GM21381 (cell line): Measurements from ENCODE around the gene ACOX3.
"Not testable (repeated sequence)": the region's sequence is repeated elsewhere in the genome, so short reads cannot be mapped to it uniquely, and the experiment has no call there.

Experiments used
- ATAC-seq: cut with Tn5 transposase; IDR thresholded peaks from one replicate; pipeline ENCODE4 v1.9.1; 2021; ENCODE audit warnings: mild to moderate bottlenecking, moderate library complexity; ENCODE audit not compliant: unreplicated experiment

The ACOX3 gene

DNA sequence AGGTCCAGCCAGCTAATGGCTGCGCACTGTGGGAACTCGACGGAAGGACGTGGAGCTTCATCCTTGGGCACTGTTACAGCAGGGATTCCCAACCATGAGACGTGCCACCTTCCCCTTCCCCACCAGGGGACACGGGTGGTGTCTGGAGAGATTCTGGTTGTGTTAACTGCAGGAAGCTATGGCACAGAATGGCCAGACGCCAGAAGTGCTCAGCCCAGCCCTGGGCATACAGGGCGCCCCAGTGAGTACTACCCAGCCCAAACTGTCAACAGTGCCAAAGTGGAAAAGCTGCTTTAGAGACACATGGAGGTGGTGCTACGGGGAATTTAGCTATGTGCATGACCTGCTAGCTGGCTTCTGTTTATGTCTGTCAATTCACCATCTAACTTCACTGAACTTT is 32.8 kb downstream of the ACOX3 start:
- ATAC-seq: no peak

DNA sequence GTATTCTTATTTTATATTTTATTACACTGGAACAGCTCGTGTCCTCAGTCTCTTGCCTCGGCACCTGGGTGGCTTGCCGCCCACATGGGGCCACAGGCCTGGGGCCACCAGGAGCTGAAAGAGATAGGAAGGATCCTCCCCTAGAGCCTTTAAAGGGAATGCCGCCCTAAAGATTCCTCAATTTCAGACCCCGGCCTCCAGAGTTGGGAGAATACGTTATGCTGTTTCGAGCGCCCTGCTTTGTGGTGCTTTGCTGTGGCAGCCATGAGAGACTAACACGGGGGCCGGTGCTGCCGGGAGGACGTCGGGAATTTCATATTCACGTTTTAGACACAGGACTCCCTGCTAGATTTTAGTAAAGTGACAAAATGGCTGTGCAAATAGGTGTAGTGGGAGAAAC is 33.2 kb downstream of the ACOX3 start:
- ATAC-seq: no peak

- ATAC-seq: not testable (repeated sequence)
Measured at GRCh38 chr4:8406887-8407286, 33.6 kb downstream of the ACOX3 start.

GRCh38 chr4:8405516-8405875 is 35.0 kb downstream of the ACOX3 start:
- no peak for ATAC-seq

DNA sequence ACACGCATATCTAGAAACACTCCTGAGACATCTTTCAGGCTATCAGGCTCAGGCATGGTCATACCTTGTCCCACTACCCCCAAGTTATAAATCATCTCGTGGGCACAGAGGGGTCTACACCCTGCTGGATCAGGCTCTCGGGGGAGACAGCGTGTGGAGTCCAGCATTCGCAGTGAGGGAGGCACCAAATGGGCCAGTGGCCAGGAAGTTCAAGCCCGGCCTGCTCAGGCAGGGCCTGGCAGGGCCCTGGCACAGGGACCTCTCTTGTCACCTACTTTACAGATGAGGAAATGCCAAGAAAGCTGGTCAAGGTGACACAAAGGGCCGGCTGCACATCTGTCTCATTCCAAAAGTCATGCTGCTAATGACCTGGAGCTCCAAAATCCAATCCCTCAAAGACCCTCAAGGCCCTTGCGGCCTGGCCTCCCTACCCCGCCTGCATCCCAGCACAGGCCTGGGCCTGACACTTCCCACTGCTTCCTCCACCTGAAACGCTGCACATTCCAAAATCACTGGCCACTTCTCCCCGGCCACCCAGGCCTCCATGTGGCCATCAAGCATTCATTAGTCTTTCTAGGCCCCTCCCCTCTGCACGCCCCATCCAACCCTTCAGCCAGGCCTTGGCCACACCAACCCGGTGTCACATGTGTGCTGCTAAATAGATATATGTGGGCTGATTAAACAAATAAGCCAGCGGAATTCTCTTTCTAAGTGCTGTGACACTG is 35.6 kb downstream of the ACOX3 start:
- no peak for ATAC-seq

DNA sequence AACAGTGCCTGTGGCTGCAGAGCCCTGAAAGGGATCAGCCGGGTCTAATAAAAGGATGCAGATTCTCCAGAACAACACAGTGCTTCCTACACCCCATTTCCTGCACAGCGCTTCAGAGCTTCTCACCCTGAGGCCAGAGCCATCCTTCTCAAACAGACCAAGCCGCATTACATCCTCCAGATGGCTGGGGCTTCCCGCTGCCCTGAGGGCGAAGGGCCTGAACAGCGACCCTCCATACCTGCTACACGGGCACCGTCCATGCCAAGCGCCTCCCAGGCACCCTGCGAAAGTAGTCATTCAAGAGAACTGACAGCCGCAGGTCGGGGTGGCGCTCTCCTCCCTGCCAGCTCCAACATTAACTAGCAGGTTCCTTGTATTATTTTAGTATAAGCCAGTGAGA is 36.5 kb downstream of the ACOX3 start:
- no peak for ATAC-seq

DNA sequence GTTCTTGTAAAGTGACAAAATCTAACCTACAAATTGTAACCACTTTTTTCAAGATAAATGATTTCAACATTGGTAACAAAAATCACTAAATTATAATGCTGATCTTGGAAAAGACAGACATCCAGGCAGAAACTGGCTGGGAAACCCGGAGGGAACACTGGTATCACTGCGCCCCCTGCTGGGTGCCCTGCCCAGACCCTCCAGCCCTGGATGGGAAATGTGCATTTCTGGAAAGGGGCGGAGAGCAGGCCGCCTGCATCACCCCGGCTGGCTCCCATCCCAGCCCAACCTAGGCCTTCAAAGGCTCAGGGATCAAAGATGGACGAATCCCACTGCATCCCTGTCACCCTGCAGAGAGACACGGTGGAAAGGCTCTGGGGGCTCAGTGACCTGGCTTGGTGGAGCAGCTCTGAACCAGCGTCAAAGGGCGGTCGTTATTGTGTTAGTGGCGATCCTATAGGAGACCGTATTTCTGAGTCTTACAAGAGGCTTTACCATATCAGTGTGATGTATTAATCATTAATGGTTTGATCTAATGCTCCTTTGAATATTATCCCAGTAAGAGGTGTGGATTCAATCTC is 37.3 kb downstream of the ACOX3 start:
- ATAC-seq: no peak

DNA sequence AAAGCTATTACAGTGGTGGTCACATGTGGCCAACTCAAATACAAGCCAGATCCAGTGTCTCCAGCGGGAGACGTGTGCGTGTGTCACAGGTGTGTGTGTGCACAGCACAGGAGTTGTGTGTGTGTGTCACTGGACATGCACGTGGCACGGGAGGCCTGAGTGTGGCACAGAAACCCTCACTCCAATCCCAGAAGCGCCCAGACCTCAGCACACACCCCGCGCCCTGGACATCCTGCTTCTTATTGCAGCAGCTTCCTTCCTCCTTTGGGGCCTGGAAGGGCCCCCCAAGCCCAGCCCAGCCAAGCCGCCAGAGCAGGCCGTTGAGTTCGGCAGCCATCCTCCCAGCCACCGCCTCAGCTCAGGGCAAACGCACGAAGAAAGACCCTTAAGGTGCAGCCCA is 37.9 kb downstream of the ACOX3 start:
- ATAC-seq: no peak

DNA sequence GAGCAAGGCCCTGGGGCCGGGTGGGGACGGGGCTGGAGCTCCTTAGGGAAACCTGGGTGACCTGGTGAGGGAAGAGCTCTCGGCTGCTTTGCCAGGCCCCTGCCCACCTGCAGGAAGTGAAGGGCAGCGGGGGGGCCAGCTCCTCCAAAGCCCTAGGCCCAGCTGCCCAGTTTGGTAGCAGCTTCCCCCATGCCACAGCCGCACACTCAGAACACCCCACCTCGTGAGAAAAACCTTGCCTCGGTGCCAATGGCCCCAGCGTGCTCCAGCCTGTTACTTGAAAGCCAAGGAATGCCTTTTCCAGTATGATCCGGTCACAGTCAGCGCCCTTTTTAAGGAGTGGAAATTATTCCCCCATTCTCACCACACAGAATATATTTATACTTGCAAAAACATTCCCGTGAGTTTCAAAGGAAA is 38.3 kb downstream of the ACOX3 start:
- no peak for ATAC-seq

DNA sequence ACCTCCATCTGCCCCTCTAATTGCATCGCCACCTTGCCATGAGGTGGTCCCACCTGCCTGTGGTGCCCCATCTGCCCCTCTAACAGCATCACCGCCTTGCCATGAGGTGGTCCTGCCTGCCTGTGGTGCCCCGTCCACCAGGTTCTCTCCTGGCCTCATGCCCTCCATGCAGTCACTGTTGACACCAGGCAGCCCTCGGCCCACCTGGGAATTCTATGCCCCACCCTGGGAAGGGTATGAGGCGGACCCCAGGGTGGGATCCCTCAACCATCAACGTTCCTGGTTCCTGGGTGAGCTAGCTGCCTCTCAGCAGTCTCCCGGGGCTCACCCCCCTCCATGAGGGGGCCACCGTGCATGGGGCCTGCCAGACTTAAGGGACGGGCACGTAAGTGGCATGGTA is 38.9 kb downstream of the ACOX3 start:
- no peak for ATAC-seq

GRCh38 chr4:8400632-8401325 is 39.7 kb downstream of the ACOX3 start:
- ATAC-seq: no peak

DNA sequence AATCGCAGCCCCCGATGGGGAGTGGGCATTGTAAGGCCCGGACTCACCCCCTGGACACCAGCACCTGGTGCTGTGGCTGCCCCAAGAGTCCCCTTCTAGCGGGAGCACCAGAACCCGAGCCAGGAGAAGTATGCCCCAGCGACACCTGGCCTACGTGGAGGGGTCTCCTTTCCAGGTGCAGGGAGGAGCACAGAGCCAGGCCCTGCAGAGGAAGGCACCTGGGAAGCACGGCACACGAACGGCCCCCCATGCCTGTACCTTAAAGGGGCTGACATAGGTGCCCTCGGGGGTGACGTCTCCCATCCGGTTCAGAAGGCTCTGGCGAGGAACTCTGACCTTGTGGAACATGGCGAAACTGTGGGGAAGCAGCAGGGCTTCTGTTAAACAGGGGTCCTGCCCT is 41.2 kb downstream of the ACOX3 start:
- ATAC-seq: no peak

- ATAC-seq: no peak
Measured at GRCh38 chr4:8398347-8398746, 42.2 kb downstream of the ACOX3 start.

- ATAC-seq: no peak
Measured at GRCh38 chr4:8396762-8397406, 43.6 kb downstream of the ACOX3 start.

GRCh38 chr4:8395504-8396296 is 44.8 kb downstream of the ACOX3 start:
- ATAC-seq: no peak

GRCh38 chr4:8394806-8395205 is 45.7 kb downstream of the ACOX3 start:
- no peak for ATAC-seq

GRCh38 chr4:8394061-8394519 is 46.4 kb downstream of the ACOX3 start:
- no peak for ATAC-seq

DNA sequence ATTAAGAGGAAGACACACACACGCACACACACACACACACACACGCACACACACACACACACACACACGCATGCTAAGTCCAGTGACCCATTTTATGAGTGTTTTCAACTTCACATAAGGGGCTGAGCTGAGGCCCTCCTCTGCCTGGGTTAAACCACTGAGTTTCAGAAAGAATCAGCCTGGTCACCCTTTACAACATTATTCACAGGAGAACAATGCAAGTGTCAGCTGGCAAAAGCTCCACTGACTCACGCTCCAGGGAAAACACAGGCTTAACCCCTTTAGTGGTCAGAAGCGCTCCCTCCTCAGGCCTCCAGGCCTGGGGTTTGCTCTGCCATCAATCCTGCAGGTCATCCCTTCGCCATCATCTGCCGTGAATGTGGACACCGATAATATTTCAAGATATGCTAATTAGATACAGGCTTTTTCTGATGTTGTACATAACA is 46.9 kb downstream of the ACOX3 start:
- no peak for ATAC-seq

DNA sequence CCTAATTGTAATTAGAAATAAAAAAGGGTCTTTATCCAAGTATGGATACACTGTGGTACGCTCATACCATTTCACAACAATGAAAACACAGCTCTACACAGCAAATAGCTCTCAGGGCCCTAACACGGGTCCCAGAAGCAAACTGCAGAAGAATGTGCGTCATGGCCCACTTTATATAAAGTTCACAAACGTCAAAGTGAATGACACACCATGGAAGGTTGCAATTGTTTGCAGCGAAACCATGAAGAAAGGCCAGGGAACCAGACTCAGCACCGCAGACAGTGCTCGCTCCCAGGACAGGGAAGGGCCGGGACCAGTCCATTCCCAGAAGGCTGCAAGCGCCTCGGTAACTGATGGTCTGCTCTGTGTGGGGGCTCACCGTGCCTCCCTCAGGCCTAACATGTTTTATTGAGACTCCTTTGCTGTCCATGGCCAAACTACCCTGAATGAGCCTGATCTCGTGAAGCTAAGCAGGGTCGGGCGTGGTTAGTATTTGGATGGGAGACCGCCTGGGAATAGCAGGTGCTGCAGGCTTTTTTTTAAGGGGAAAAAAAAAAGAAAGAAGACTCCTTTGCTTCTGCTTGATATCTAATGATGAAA is 47.8 kb downstream of the ACOX3 start:
- no peak for ATAC-seq

- ATAC-seq: peak; percentile 87
Measured at GRCh38 chr4:8391972-8392371, 48.6 kb downstream of the ACOX3 start.
